ENCODE measurements around the gene PSORS1C2. TPM values are rescaled to one million over a fixed set of nuclear protein-coding genes. Genes with fewer than 3 reads are reported as not detected.
"Not testable (repeated sequence)": the region's sequence is repeated elsewhere in the genome, so short reads cannot be mapped to it uniquely, and the experiment has no call there.

The PSORS1C2 gene
- total RNA-seq (2014; rRNA removed; shearing (Covaris generic)) = not detected in 2 replicates
- polyA plus RNA-seq (2015; cell fraction: cytosol; rRNA removed) = not detected in 2 replicates
- not detected in 2 replicates for polyA plus RNA-seq (2015; cell fraction: nucleus; rRNA removed)

GRCh38 chr6:31138982-31139381, at the start of gene PSORS1C2:
Gene PSORS1C2, minus strand, starts transcription at chr6:31139066. Its CDS starts 40 bp downstream, at chr6:31139026.
- in situ Hi-C loops (cut with HindIII; ENCODE audit: low pct_unique_long_range_greater_than_20kb, low sequenced_read_pairs) = no loop called here
- DNase-seq (ENCODE audit: low read depth, low spot score) = no peak

GRCh38 chr6:31187780-31188194, 48.9 kb upstream of the PSORS1C2 start:
- no peak for DNase-seq (ENCODE audit: low read depth, low spot score)
- in situ Hi-C loops (cut with HindIII; ENCODE audit: low pct_unique_long_range_greater_than_20kb, low sequenced_read_pairs) = no loop called here

DNA sequence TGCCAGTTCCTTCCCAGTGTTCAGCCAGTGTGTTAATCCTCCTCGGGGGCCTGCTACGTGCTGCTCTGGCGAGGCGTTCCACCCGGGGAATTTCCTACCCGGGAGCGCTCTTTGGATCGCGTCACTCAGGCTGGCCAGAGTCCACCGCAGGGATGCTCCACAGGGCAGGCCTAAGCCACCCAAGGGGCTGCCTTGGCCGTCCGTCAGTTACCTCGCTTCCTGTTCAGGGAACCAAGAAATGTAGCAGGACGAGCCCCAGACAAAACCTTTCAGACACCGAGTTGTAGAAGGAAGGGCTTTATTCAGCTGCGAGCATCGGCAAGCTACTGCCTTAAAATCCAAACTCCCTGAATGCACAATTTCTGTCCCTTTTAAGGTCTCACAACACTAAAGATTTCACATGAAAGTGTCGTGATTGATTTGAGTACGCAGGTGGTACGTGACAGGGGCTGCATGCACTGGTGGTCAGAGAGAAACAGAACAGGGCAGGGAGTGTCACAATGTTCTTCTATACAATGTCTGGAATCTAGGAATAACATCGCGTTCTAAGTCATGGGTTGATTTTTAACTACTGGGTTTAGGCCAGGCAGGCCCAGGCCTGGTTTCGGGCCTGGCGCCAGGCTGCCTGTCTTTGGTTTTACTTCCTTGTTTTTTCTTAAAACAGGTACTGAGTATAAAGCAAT, 47.3 kb upstream of the PSORS1C2 start:
- in situ Hi-C loops (cut with HindIII; ENCODE audit: low pct_unique_long_range_greater_than_20kb, low sequenced_read_pairs) = no loop called here
- DNase-seq (ENCODE audit: low read depth, low spot score) = no peak

DNA sequence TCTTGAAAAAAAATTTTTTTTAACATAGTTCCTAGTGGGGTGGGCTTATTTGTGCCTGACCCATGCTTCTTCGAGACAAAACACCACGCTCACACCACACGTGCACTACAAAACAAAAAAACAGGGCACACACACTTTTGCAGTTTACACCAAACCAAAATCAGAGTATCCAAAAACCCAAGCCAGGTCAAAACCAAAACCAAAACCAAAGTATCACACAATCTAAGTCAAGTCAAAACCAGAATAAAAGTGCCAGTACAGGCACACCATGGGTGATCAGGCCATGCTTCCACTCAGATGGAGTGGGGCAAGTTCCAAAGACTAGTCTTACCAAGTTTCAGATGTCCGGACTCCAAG, 46.8 kb upstream of the PSORS1C2 start:
- in situ Hi-C loops (cut with HindIII; ENCODE audit: low pct_unique_long_range_greater_than_20kb, low sequenced_read_pairs); DNase-seq (ENCODE audit: low read depth, low spot score): not testable (repeated sequence)

DNA sequence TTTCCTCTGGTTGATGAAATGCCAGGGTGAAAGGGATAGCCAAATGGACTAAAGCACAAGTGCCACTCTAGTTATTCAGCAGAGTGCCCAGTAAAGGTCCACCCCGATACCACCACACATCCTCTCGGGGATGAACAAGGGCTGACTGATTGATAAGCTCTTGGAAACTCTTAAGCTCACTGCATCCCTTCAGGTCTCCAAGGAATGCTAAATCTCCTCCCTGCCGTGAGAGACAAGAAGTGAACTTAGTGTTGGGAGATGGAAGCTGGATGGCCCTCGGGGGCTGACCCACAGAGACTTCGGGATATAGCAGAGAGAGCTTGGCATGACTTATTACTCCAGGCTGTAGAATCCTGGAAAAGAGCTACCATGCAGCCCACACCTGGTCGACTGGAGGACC, 45.0 kb upstream of the PSORS1C2 start:
- DNase-seq (ENCODE audit: low read depth, low spot score); in situ Hi-C loops (cut with HindIII; ENCODE audit: low pct_unique_long_range_greater_than_20kb, low sequenced_read_pairs): not testable (repeated sequence)

DNA sequence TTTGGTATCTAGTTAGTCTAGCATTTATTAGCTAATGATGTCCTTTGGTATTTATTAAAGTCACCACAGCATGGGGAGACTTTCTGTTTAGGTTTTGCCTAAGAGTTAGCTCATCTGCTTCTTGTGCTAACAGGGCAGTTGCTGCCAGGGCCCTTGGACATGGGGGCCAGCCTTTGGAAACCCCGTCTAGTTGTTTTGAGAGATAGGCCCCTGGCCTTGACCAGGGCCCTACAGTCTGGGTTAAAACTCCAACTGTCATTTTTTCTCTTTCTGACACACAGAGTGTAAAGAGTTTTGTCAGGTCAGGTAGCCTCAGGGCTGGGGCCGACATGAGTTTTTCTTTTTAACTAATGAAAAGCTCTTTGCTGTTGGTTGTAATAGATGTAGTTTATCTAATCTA, 44.4 kb upstream of the PSORS1C2 start:
- in situ Hi-C loops (cut with HindIII; ENCODE audit: low pct_unique_long_range_greater_than_20kb, low sequenced_read_pairs); DNase-seq (ENCODE audit: low read depth, low spot score): not testable (repeated sequence)

DNA sequence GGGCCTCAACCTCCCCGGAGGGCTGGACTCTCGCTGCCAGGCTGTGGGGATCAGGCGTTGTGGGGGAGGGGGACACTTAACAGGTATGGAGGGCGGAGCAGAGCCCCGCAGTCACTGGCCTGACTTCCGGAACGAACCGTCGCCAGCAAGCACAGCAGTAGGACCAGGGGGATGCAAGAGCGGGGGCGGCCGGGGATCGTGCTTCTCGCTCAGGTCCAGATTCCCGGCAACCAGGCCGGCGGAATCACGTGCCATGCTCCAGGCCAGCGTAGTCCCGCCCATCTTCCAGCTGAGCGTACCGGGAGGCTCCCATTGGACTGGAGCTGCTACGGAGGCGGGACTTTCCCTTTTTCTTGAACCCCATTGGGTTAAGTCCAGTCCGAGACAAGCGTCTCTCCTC, 41.6 kb upstream of the PSORS1C2 start:
- in situ Hi-C loops (cut with HindIII; ENCODE audit: low pct_unique_long_range_greater_than_20kb, low sequenced_read_pairs) = no loop called here
- DNase-seq (ENCODE audit: low read depth, low spot score) = no peak

- DNase-seq (ENCODE audit: low read depth, low spot score) = no peak
- in situ Hi-C loops (cut with HindIII; ENCODE audit: low pct_unique_long_range_greater_than_20kb, low sequenced_read_pairs) = no loop called here
Observed at GRCh38 chr6:31179896-31180295, 41.0 kb upstream of the PSORS1C2 start.

GRCh38 chr6:31179042-31179386, 40.1 kb upstream of the PSORS1C2 start:
- in situ Hi-C loops (cut with HindIII; ENCODE audit: low pct_unique_long_range_greater_than_20kb, low sequenced_read_pairs) = no loop called here
- DNase-seq (ENCODE audit: low read depth, low spot score) = no peak

- in situ Hi-C loops (cut with HindIII; ENCODE audit: low pct_unique_long_range_greater_than_20kb, low sequenced_read_pairs) = no loop called here
- no peak for DNase-seq (ENCODE audit: low read depth, low spot score)
Observed at GRCh38 chr6:31178143-31179041, 39.5 kb upstream of the PSORS1C2 start.

DNA sequence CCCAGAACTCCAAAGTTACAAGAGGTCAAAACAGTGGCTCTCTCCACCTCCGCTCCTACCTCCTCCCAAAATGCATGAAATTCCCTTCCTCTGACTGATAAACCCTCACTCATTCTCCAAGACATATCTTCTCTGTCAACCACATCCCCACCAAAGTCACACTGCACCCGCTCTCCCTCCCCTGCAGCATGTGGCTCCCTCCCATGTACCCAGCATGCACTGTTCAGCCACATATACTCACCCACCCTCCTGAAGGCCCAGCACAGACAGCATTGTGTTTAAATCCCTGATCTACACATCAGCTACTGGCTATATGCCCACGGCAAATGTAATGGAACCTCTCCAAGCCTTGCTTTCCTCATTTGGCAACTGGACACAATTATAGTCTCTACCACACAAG, 37.1 kb upstream of the PSORS1C2 start:
- no peak for DNase-seq (ENCODE audit: low read depth, low spot score)
- in situ Hi-C loops (cut with HindIII; ENCODE audit: low pct_unique_long_range_greater_than_20kb, low sequenced_read_pairs) = no loop called here

GRCh38 chr6:31174378-31174777, 35.5 kb upstream of the PSORS1C2 start:
- no peak for DNase-seq (ENCODE audit: low read depth, low spot score)
- in situ Hi-C loops (cut with HindIII; ENCODE audit: low pct_unique_long_range_greater_than_20kb, low sequenced_read_pairs) = no loop called here

- in situ Hi-C loops (cut with HindIII; ENCODE audit: low pct_unique_long_range_greater_than_20kb, low sequenced_read_pairs) = no loop called here
- DNase-seq (ENCODE audit: low read depth, low spot score) = no peak
Observed at GRCh38 chr6:31173406-31173805, 34.5 kb upstream of the PSORS1C2 start.

DNA sequence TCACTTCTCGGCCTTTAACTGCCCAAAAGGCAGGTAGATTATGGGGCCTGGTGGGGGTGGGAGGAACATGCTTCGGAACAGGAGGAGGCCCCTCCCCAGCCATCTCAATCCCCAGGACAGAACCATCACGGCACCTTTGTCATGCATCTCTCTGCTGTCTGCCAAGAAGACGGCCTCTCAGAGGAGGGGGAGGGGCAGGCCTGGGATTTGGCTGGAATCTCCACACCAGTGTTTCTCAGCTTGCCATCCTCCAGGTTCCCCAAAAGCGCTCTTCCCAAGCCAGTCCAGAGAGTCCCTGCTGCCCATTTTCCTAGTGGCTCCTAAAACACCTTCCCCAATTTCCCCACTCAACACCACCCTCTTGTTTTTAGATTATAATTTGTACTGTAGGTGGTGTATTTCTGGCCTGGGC, 34.1 kb upstream of the PSORS1C2 start:
- no peak for DNase-seq (ENCODE audit: low read depth, low spot score)
- in situ Hi-C loops (cut with HindIII; ENCODE audit: low pct_unique_long_range_greater_than_20kb, low sequenced_read_pairs) = no loop called here

- in situ Hi-C loops (cut with HindIII; ENCODE audit: low pct_unique_long_range_greater_than_20kb, low sequenced_read_pairs) = no loop called here
- no peak for DNase-seq (ENCODE audit: low read depth, low spot score)
Observed at GRCh38 chr6:31171931-31172905, 33.4 kb upstream of the PSORS1C2 start.

GRCh38 chr6:31170987-31171671, 32.3 kb upstream of the PSORS1C2 start:
- in situ Hi-C loops (cut with HindIII; ENCODE audit: low pct_unique_long_range_greater_than_20kb, low sequenced_read_pairs) = no loop called here

GRCh38 chr6:31170600-31170881, 31.7 kb upstream of the PSORS1C2 start, which contains the start of gene POU5F1:
Gene POU5F1, minus strand, starts transcription at chr6:31170682. Its CDS starts 62 bp downstream, at chr6:31170620.
- no peak for DNase-seq (ENCODE audit: low read depth, low spot score)
- in situ Hi-C loops (cut with HindIII; ENCODE audit: low pct_unique_long_range_greater_than_20kb, low sequenced_read_pairs) = no loop called here

More at GRCh38 chr6:31170987-31171671, 32.3 kb upstream of the PSORS1C2 start:
- no peak for DNase-seq (ENCODE audit: low read depth, low spot score)
